ENCODE measurements around the gene FGFR2. TPM values are rescaled to one million over a fixed set of nuclear protein-coding genes. Genes with fewer than 3 reads are reported as not detected.

Gene FGFR2
- total RNA-seq, 1 donor from 2014 or later, result 15.3 TPM

GRCh38 chr10:121594076-121594475, 4.2 kb downstream of the FGFR2 start:
- TF ChIP-seq CTCF (IDR thresholded peaks at IDR 0.05; ENCODE audit: unreplicated experiment), result no peak
- peaks cover 22% of the 10 kb centered on the region for H3K4me1 Mint-ChIP-seq (ENCODE audit: unreplicated experiment)
- DNase-seq (ENCODE audit: low spot score), result no peak
- H3K9me3 Mint-ChIP-seq (ENCODE audit: unreplicated experiment), result no peaks in the 10 kb centered on the region
- H3K27me3 Mint-ChIP-seq (ENCODE audit: unreplicated experiment), result peaks cover 2% of the 10 kb centered on the region
- H3K4me3 Mint-ChIP-seq (ENCODE audit: unreplicated experiment), result no peak overlapping the region
- no peak overlapping the region for H3K27ac Mint-ChIP-seq (ENCODE audit: unreplicated experiment)
- peaks cover 3% of the 10 kb centered on the region for H3K36me3 Mint-ChIP-seq (ENCODE audit: low read depth, unreplicated experiment)

- no peak overlapping the region for H3K4me3 Mint-ChIP-seq (ENCODE audit: unreplicated experiment)
- DNase-seq (ENCODE audit: low spot score), result no peak
Observed at GRCh38 chr10:121593281-121594075, 4.8 kb downstream of the FGFR2 start.

DNA sequence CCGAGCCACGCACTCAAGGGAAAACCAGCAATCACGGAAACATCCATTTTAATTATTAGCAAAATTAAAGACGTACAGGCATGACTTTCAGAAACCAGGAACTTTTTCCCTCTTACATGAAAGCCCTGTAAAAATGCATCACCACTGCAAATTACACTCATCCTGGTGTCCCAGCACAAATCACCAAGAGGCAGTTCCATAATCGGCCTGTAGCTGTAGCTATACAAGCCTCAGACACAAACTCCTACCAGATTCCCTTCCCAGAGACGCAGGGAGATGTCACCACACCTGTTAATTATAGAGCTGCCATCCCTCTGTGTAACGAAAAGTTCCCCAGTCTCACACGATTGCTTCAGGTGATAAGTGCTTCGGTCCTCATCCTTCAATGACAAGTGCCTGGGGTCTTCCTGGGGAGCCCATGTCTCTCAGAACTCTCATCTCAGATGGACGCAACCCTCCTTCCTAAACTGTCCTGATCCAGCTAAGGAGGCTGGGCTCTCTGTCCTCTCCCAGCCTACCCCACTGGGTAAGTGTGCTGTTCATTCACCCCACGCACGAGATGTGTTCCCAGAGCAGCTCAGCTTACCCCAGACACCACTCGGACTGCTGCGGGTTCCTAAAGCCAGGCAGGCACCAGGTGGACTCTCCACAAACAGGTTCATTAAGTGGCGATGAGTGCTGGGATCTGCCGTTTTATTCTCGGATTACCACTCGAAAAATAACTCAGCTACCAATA, 5.9 kb downstream of the FGFR2 start:
- TF ChIP-seq CTCF (IDR thresholded peaks at IDR 0.05; ENCODE audit: unreplicated experiment), result peak; percentile 20
- Mint-ChIP-seq H3K9me3 (ENCODE audit: unreplicated experiment) (no peaks in the 10 kb centered on the region), H3K27me3 (ENCODE audit: unreplicated experiment) (peaks cover 2% of the 10 kb centered on the region), H3K4me3 (ENCODE audit: unreplicated experiment) (no peak overlapping the region), H3K36me3 (ENCODE audit: low read depth, unreplicated experiment) (peaks cover 3% of the 10 kb centered on the region), H3K4me1 (ENCODE audit: unreplicated experiment) (peaks cover 20% of the 10 kb centered on the region), H3K27ac (ENCODE audit: unreplicated experiment) (no peak overlapping the region)
- no peak for DNase-seq (ENCODE audit: low spot score)

More at GRCh38 chr10:121593281-121594075, 4.8 kb downstream of the FGFR2 start:
- Mint-ChIP-seq H3K4me1 (ENCODE audit: unreplicated experiment) (peaks cover 20% of the 10 kb centered on the region), H3K27me3 (ENCODE audit: unreplicated experiment) (peaks cover 2% of the 10 kb centered on the region), H3K36me3 (ENCODE audit: low read depth, unreplicated experiment) (peaks cover 3% of the 10 kb centered on the region), H3K9me3 (ENCODE audit: unreplicated experiment) (no peaks in the 10 kb centered on the region), H3K27ac (ENCODE audit: unreplicated experiment) (no peak overlapping the region)
- no peak for TF ChIP-seq CTCF (IDR thresholded peaks at IDR 0.05; ENCODE audit: unreplicated experiment)

DNA sequence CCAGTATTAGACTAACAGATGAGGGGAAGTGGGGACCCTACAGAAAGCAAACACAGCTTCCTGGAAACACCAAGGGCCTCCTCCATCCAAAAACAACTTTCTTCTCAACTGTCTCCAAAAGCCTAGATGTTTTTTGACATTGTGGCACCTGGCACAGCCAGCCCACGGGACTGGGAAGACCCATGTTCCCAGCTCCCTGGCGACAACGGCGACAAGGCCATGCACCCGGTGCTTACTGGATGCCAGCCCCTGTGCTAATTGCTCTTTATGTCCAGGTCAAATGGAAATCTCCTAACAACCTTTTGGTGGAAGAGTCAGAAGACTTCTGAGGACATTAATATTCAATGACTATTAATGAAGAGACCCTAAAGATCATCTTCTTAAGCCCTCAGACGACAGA, 7.1 kb downstream of the FGFR2 start:
- no peaks in the 10 kb centered on the region for H3K27me3 Mint-ChIP-seq (ENCODE audit: unreplicated experiment)
- no peaks in the 10 kb centered on the region for H3K9me3 Mint-ChIP-seq (ENCODE audit: unreplicated experiment)
- no peak for DNase-seq (ENCODE audit: low spot score)
- H3K27ac Mint-ChIP-seq (ENCODE audit: unreplicated experiment), result no peak overlapping the region
- H3K4me3 Mint-ChIP-seq (ENCODE audit: unreplicated experiment), result no peak overlapping the region
- no peak for TF ChIP-seq CTCF (IDR thresholded peaks at IDR 0.05; ENCODE audit: unreplicated experiment)
- H3K36me3 Mint-ChIP-seq (ENCODE audit: low read depth, unreplicated experiment), result peaks cover 3% of the 10 kb centered on the region
- H3K4me1 Mint-ChIP-seq (ENCODE audit: unreplicated experiment), result peaks cover 12% of the 10 kb centered on the region

DNA sequence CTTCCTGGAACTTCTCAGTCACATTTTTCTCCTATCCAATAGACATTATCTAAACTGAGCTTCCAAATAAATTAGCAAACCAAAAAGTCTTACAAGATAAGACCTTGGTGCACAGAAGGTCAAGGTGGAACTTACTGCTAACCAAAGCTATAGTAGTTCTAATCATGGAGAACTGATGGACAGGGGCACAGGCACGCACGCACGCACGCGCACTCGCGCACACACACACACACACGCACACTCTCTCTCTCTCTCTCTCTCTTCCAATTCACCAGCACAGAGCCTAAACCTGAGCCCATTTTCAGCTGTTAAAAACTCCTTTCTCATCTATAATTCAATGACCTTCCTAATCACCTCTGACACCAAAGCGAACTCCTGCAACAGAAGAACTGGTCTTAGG, 7.5 kb downstream of the FGFR2 start:
- H3K36me3 Mint-ChIP-seq (ENCODE audit: low read depth, unreplicated experiment), result peaks cover 3% of the 10 kb centered on the region
- H3K4me1 Mint-ChIP-seq (ENCODE audit: unreplicated experiment), result peaks cover 11% of the 10 kb centered on the region

More for the DNA sequence above, 7.5 kb downstream of the FGFR2 start:
- Mint-ChIP-seq H3K9me3 (ENCODE audit: unreplicated experiment) (no peaks in the 10 kb centered on the region), H3K27me3 (ENCODE audit: unreplicated experiment) (no peaks in the 10 kb centered on the region), H3K4me3 (ENCODE audit: unreplicated experiment) (no peak overlapping the region), H3K27ac (ENCODE audit: unreplicated experiment) (no peak overlapping the region)
- no peak for DNase-seq (ENCODE audit: low spot score)
- TF ChIP-seq CTCF (IDR thresholded peaks at IDR 0.05; ENCODE audit: unreplicated experiment), result no peak
